GM21723 (cell line): ENCODE measurements around the gene MAU2.
"Not testable (repeated sequence)": the region's sequence is repeated elsewhere in the genome, so short reads cannot be mapped to it uniquely, and the experiment has no call there.

Experiments
- ATAC-seq: cut with Tn5 transposase; IDR thresholded peaks from one replicate; pipeline ENCODE4 v1.9.1; 2021; ENCODE audit warnings: mild to moderate bottlenecking, moderate library complexity; ENCODE audit not compliant: unreplicated experiment

The MAU2 gene

GRCh38 chr19:19345232-19345631 lies 24.6 kb downstream of the MAU2 start:
- ATAC-seq, result no peak

- ATAC-seq, result no peak
Observed at GRCh38 chr19:19345970-19346369, 25.3 kb downstream of the MAU2 start.

- ATAC-seq, result no peak
Observed at GRCh38 chr19:19347401-19348110, 26.9 kb downstream of the MAU2 start.

GRCh38 chr19:19348266-19348665 lies 27.6 kb downstream of the MAU2 start:
- no peak for ATAC-seq

GRCh38 chr19:19349365-19349764 lies 28.7 kb downstream of the MAU2 start:
- ATAC-seq, result no peak

GRCh38 chr19:19350756-19351155 lies 30.1 kb downstream of the MAU2 start:
- ATAC-seq, result not testable (repeated sequence)

- ATAC-seq, result no peak
Observed at GRCh38 chr19:19352823-19353222, 32.2 kb downstream of the MAU2 start.

GRCh38 chr19:19354007-19354406 lies 33.4 kb downstream of the MAU2 start:
- no peak for ATAC-seq

- ATAC-seq, result no peak
Observed at GRCh38 chr19:19354932-19355331, 34.3 kb downstream of the MAU2 start.

GRCh38 chr19:19355606-19356139 lies 35.0 kb downstream of the MAU2 start:
- no peak for ATAC-seq

GRCh38 chr19:19356500-19356899 lies 35.9 kb downstream of the MAU2 start:
- no peak for ATAC-seq

GRCh38 chr19:19356901-19357566 lies 36.4 kb downstream of the MAU2 start:
- ATAC-seq, result no peak

- ATAC-seq, result peak; percentile 70
Observed at GRCh38 chr19:19361075-19361594, 40.5 kb downstream of the MAU2 start.

GRCh38 chr19:19362075-19362474 lies 41.4 kb downstream of the MAU2 start:
- no peak for ATAC-seq

- peak; percentile 61 for ATAC-seq
Observed at GRCh38 chr19:19366434-19367396, 46.1 kb downstream of the MAU2 start.

- ATAC-seq, result no peak
Observed at GRCh38 chr19:19368087-19368486, 47.5 kb downstream of the MAU2 start.

GRCh38 chr19:19371059-19371458 lies 50.4 kb downstream of the MAU2 start:
- ATAC-seq, result no peak

- peak; percentile 81 for ATAC-seq
Observed at GRCh38 chr19:19372656-19373416, 52.2 kb downstream of the MAU2 start.

- no peak for ATAC-seq
Observed at GRCh38 chr19:19379527-19379926, 58.9 kb downstream of the MAU2 start.

- not testable (repeated sequence) for ATAC-seq
Observed at GRCh38 chr19:19380316-19380715, 59.7 kb downstream of the MAU2 start.
